HG03442 (cell line): ENCODE measurements around the gene YPEL5.

Source experiments
- ATAC-seq: cut with Tn5 transposase; IDR thresholded peaks from one replicate; pipeline ENCODE4 v1.9.1; 2021; ENCODE audit warnings: mild to moderate bottlenecking, moderate library complexity; ENCODE audit not compliant: unreplicated experiment

Gene YPEL5

DNA sequence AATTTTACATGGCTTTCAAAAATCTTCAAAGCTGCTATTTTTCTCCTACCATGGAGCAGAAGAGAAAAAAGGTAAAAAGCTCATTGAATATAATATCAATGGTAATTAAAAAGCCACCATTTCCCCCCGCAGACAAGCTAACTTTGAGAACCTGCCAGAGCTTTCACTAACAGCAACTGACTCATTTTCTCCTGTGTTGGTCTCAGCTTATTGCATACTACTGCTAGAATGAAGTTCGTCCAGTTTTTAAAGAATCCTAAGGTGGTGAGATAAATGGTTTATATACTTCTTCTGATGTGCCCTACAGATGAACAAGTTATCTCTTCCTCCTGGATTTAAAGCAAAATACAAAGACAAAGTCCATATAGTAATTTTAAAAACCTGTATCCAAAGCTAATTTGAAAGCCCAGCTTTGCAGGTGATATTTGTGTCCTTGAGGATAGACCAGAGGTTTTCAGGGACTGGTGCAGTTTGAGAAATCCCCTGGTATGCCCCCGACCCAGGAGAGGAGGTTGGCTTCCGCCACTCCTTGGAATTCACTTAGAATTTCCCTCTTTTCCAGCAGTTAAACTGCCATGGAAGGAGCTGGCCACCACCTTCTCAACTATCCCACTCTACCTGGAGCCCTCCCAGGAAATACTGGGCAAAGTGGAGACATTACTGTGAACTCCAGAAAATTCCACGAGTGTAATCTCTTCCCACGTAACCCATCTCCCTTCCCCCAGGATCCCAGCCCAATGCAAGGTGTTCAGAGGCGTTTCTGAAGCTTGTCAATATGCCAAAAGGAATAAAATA is 17.5 kb downstream of the YPEL5 start:
- ATAC-seq: no peak

DNA sequence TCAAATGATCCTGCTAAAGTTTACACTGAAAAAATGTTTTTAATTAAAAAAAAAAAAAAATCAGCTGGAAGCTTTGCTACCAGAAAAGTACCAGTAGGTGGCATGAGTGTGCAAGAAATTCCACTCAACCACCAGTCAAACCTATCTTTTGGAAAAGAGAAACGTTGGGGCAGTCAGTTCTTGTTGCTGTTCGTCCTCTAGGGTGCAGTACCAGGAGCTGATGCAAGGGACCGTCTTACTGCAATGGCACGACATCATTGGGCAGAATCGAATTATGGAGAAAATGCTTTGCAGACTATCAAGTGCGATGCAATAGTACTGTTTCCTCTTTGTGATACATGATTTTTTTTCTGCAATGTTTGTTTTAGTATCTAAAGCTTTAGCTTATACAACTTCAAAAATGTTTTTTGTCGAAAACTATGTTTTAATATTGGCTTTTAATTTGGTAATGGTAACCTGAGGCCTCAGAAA is 18.3 kb downstream of the YPEL5 start:
- peak; percentile 91 for ATAC-seq

DNA sequence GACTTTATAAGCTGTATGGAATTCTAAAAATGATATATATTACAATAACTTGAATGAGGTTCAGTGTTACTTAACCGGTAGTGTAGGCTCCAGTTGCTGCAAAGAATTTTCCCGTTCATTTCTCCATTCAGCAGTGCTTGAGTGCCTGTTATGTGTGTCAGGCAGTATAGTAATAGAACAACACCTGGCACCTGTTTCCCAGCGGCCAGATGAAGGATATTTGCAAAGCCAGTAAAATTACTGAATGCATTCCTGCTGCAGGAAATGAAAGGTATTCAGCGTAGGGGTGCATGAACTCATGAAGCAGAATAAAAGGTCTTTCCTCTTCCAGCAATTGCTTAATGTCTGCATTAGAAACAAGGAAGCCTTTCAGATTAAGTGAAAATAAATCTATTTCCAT is 18.8 kb downstream of the YPEL5 start:
- ATAC-seq: no peak

DNA sequence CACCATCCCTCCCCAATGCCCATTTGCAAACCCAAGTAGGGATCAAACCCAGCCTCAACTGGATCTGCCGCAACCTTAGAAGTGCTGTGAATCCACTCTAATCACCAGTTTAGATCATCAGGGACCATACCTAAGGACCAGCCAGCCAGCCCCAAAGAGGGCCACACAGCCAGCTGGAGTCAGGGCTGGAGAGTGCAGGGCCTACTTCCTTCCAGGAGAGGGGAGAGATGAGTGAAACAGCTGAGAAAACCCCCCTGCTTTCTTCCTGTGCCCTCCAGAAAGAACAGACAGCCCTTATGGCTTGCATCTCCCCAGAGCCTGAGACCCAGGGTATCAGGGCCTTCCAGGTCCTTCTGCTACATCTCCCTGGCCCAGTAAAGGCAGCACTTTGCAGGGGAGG is 25.8 kb downstream of the YPEL5 start:
- ATAC-seq: no peak

DNA sequence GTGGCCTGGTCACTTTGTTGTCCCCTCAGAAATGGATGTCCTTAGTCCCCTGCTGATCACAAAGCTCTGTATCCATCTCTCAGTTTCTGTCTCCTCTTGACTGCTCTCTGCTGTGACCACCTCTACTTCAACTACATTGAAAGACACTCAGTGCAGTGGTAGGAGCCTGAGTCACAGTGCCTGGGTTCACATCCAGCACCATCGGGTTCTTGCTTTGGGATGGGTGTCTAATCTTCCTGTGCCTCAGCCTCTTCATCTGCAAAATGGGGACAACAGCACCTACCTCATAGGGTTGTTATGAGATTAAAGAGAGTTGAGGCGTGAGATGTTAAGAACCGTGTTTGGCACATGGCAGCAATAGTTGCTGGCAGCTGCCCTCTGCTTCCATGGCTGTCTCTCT is 30.6 kb downstream of the YPEL5 start:
- ATAC-seq: no peak

DNA sequence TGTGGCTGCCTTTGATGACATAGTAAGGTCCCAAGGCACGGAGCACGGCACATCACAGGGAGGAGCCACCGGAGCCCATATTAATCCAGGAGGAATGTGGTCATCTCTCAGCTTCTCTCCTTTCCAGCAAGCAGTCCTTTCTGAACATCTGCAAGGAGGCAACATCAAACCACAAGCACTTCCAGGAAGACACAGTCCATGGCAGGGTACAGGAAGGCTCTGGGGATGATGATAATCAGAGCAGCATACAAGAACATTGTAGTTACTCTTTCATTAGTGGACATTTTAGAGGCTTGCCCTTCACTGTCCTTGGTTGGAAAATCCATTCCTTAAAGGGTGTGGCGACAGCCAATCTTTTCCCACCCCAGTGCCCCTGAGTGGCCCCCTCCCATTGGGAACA is 31.1 kb downstream of the YPEL5 start:
- ATAC-seq: no peak

DNA sequence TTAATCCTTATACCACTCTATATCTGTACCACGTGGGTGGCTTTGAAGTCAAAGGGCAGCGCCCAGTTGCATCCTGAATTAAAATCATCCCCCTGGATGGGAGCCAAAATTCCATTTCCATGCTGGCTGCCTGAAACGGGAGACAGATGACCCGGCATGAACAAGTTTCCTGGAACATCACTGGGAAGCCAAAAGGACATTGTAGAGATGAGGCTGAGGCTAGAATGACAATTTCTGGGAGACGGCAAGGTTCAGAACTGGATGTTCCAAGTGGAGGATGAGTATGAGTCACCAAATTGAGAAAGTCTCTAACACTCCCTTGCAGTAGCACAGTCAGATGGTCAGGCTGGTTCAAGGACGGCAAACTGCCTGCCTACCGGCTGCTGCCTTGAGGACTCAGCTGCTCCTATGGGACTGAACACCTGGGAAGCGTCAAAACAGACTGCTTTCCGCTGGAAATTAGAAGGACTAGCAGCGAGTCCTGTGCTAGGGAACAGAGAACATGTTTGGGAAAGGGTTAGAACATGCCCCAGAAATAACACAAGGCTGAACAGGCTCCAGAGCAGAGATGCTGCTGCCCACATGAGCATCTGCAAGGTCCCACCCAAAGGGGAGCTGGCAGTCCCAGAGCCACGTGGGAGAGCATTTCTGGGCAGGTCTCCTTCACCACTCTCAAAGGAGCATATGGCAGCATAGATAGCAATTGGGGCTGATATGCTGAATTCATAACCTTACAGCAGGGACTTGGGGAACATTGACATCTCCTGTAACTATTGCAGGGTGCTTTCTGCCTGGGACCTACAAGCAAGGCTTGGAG is 32.0 kb downstream of the YPEL5 start:
- no peak for ATAC-seq

DNA sequence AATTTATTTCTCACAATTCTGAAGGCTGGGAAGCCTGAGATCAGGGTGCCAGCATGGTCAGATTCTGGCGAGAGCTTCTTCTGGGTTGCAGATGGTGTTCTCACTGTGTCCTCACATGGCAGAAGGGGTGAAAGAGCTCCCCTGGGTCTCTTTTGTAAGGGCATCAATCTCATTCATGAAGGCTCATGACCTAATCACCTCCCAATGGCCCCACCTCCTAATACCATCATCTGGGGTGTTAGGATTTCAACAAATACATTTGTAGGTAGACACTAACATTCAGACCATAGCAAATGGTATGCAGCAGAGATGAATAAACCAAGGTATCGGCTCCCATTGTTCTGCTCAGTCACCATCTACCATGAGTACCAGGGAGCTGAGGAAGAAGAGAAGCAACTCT is 32.7 kb downstream of the YPEL5 start:
- no peak for ATAC-seq

DNA sequence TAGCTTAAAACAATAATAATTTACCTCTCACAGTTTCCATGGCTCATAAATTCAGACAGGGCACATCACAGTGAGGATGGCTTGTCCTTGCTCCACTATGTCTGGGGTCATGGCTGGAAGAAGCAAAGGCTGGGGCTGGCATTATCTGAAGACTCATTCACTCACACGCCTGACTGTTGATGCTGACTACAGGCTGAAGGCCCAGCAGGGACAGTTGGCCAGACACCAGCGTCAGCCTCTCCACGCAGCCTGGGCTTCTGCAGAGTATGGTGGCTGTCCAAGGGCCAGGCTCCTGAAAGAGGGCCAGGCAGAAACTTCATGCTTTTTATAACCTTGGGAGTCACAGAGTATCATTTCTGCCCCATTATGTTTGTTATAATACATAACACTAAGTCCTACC is 33.4 kb downstream of the YPEL5 start:
- ATAC-seq: no peak

DNA sequence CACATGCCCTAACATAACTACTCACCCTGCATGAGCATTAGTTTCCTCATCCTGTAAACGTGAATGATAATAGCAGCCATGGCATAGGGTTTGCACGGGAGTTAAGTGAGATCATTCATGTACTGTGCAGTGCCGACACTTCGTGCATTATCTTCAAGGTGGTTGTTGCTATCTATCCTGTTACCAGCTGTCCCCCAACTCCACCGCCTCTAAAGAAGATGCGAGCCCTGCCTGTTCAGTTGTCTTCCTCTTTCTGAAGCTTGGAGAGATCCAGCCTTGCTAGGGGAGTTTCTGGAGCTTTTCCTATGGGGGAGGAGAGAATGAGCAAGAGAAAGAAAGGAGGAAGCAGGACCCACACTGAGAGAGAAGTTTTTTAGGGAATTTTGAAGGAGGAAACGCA is 34.4 kb downstream of the YPEL5 start:
- no peak for ATAC-seq

DNA sequence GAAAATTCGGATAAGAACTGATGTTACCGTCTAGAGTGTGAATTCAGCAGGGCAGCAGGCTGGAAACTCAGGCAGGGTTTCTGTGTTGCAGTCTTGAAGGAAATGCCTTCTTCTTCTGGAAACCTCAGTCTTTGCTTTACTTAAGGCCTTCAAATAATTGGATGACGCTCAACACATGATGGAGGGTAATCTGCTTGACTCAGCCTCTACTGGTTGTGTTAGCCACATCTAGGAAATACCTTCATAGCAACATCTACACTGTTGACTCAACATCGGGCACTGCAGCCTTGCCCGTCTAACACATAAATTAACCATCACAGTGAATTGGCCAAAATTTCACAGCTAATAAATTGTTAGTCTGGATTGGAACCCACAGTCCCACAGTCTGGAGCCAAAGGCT is 37.2 kb downstream of the YPEL5 start:
- no peak for ATAC-seq

DNA sequence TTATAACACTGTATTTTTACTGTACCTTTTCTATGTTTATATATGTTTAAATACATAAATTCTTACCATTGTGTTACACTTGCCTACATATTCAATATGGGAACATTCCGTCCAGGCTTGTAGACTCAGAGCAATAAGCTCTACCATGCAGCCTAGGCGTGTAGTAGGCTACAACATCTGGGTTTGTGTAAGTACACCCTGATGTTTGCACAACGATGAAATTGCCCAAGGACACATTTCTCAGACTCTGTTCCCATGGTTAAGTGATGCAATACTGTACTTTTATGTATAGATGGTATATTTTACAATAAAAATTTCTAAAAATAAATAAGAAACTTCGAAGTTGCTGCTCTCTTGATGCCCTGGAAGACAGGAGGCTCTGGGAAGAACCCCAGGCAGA is 38.4 kb downstream of the YPEL5 start:
- ATAC-seq: no peak

DNA sequence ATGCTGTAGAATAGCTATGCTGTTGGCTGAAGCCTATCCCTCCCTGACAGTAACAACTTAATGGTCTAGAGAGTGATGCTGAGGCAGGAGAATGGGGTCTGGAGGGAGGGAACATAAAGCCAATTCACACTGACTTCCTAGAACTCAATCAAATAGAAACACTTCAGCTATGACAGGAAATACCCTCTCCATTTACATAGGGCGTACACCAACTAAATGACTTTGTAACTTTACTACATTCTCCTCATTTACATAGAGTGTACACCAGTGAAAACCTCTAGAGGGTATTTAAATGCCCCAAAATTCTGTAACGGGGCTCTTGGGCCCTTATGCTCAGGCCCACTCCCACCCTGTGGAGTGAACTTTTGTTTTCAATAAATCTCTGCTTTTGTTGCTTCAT is 41.5 kb downstream of the YPEL5 start:
- no peak for ATAC-seq

DNA sequence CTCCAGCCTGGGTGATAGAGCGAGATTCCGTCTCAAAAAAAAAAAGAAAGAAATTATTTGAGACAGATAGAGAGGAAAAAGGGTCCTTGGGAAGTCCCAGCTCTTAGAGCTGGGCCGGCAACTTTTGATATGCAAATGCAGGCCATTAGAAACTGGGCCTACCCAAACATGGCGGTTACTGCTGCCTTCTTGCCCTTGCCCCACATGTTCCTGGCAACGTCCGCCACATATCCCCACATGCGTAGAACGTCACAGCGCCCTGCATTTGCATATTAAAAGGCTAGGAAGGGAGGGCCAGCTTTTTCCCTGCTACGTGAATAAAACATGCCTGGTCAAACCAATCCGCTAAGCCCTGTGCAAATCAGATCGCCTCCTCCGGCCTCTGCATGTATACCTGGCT is 43.8 kb downstream of the YPEL5 start:
- ATAC-seq: no peak

DNA sequence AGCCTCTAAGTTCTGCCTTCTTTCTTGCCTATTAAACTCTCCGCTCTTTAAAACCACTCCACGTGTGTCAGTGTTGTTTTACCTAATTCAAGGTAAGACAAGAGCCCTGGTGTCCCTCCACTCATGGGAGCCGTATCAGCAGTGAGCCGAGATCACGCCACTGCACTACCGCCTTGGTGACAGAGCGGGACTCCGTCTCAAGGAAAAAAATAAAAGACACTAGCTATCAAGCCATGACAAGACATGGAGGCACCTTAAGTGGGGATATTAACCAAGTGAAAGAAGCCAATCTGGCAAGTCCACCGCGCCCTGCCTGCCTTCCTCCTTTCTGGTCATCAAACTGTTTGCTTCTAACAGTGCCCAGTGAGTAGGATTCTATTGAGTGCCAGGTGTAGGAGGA is 44.3 kb downstream of the YPEL5 start:
- ATAC-seq: no peak

DNA sequence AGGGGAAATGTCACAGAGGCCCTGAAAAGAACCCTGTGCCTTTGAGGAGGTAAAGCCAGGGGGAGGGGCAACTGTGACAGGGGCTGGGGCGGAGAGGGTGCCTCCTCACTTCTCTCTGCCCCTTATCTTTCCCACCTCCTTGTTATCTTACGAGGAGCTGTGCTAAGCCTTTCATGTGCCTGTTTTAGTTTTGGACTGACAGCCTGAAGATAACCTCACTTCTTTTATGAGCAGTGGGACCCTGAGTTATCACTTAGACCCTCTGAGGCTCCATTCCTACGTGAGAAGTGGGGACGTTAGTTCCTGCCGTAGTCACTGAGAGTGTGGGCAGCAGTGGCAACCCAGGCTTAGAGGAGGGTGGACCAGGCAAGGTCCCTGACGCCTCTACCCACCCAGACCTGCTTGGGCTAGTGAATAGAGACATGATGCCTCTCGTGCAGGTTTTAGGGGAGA is 45.0 kb downstream of the YPEL5 start:
- ATAC-seq: no peak

DNA sequence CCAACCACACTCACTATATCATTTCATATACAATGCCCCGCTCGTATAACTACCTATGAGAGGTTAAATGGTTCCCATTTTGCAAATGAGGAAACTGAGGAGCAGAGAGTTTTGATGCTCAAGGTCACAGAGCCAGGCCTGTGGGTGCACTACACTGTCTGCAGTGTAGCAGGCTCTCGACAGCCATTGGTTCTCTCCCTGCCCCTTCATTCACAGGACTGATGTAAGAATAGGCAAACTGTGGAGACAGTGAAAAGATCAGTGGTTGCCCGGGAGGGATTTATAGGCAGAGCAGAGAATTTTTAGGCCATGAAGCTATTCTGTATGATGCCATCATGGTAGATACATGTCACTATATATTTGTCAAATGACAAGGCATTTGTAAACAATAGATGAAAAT is 45.5 kb downstream of the YPEL5 start:
- no peak for ATAC-seq

DNA sequence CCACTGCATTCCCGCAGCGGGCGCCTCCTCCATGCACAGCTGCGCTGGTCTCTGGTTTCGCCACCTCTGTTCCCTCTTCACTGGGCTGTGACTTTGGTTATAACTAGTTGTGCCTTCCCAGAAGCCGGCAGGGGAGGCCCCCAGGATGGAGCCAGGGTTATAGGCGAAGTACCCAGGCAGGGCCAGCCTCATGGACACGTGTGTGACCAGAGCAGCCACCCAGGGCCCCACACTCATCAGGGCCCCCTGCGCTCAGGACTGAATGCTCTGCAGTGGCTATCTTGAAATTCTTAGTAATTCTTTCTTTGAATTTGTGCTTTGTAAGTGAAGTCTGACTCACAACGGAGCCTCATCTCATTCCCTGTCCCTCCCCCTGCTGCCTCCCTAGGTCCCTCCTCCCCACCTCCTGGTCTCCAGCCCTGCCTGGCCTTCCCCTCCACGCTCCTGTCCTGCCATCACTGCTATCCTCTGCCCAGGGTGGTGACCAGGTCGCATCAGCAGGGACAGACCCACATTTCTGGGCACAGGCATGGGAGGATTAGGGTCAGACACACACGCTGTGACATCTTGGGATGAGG is 46.4 kb downstream of the YPEL5 start:
- ATAC-seq: no peak

DNA sequence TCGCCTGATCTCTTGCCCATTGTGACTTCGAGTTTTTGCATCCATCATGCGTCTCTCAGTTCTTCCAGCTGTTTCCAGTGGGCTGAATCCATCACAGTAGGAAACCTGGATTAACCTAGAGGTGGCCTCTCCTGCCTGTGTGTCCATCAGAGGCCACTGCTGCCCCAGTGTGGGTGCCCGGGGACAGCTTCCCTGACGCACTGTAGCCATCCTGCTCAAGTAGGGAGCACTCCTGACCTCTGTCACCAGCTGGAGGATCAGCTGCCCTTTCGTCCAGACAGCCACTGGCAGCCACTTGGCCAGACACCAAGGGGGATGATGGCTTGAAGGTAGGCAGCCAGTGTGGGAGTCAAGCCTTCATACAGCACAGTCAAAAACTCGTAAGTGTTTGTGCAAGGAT is 47.6 kb downstream of the YPEL5 start:
- ATAC-seq: no peak

DNA sequence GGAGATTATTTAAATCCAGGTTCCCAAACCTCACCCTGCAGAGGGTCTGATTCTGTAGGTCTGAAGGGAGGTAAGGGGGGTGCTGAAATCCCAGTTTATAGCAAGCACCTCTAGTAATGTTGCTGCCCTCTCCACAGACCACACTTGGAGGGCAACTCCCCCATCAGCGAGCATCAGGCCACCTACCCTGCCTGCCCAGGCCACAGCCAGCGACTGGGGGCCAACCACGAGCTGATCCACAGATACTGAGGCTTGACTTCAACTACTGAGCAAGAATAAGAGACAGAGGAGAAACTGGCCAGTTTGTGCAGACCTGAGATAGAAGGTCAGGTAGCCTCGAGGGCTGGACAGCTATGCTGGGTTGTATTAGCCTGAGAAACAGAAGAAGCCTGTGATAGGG is 48.2 kb downstream of the YPEL5 start:
- no peak for ATAC-seq

DNA sequence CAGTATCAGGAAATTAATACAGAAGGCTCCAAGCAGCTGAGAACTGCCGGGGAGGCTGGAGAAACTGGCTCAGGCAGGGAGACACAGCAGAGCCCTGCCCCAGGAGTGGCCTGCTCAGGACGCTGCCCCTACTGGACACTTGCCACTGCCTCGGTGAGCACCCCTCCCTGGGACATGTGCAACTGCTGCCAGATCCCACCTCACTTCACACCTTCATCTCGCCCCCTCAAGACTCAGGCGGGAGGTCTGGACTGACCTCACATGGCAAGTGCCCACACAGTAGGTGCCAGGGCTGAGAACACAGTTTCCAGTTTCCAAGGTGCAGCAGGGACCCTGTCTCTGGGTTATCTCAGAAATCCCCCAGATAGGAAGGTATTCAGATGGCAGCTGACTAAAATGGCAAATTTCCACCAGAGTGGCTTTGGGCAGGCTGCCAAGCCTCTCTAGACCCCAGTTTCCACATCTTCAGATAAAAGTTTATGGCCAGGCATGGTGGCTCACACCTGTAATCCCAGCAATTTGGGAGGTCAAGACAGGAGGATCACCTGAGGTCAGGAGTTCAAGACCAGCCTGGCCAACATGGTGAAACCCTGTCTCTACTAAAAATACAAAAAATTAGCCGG is 50.9 kb downstream of the YPEL5 start:
- ATAC-seq: no peak
